GM18868 (cell line): ENCODE data around the gene LIN28A.
"Not testable (repeated sequence)": the region's sequence is repeated elsewhere in the genome, so short reads cannot be mapped to it uniquely, and the experiment has no call there.

Experiments used
- ATAC-seq: cut with Tn5 transposase; IDR thresholded peaks from one replicate; pipeline ENCODE4 v1.9.1; 2021; ENCODE audit warnings: mild to moderate bottlenecking, moderate library complexity; ENCODE audit not compliant: unreplicated experiment

Gene LIN28A

GRCh38 chr1:26410706-26411623 lies at the start of gene LIN28A:
Gene LIN28A, plus strand, starts transcription at chr1:26410817. Its CDS starts 75 bp downstream, at chr1:26410892.
- ATAC-seq, result no peak

GRCh38 chr1:26361605-26362122 lies 49.0 kb upstream of the LIN28A start:
- ATAC-seq, result no peak

GRCh38 chr1:26362331-26362730 lies 48.3 kb upstream of the LIN28A start:
- ATAC-seq, result no peak

- no peak for ATAC-seq
Measured at GRCh38 chr1:26363549-26364448, 46.8 kb upstream of the LIN28A start.

GRCh38 chr1:26364956-26365355 lies 45.7 kb upstream of the LIN28A start:
- ATAC-seq, result no peak

- ATAC-seq, result no peak
Measured at GRCh38 chr1:26367441-26367840, 43.2 kb upstream of the LIN28A start.

GRCh38 chr1:26368006-26368405 lies 42.6 kb upstream of the LIN28A start:
- ATAC-seq, result no peak

- ATAC-seq, result no peak
Measured at GRCh38 chr1:26368486-26368885, 42.1 kb upstream of the LIN28A start.

- no peak for ATAC-seq
Measured at GRCh38 chr1:26370591-26371382, 39.8 kb upstream of the LIN28A start.

GRCh38 chr1:26372039-26372438 lies 38.6 kb upstream of the LIN28A start:
- no peak for ATAC-seq

- ATAC-seq, result not testable (repeated sequence)
Measured at GRCh38 chr1:26372611-26373010, 38.0 kb upstream of the LIN28A start, which contains the start of gene ZNF683. Gene ZNF683, minus strand, starts transcription at chr1:26372750. Its CDS starts 4,179 bp downstream, at chr1:26368571.

- no peak for ATAC-seq
Measured at GRCh38 chr1:26373281-26373680, 37.3 kb upstream of the LIN28A start.

GRCh38 chr1:26373789-26374188 lies 36.8 kb upstream of the LIN28A start:
- ATAC-seq, result no peak

GRCh38 chr1:26374361-26374760 lies 36.3 kb upstream of the LIN28A start:
- ATAC-seq, result not testable (repeated sequence)

- no peak for ATAC-seq
Measured at GRCh38 chr1:26375081-26375480, 35.5 kb upstream of the LIN28A start.

- no peak for ATAC-seq
Measured at GRCh38 chr1:26376050-26376449, 34.6 kb upstream of the LIN28A start.

GRCh38 chr1:26378088-26378878 lies 32.3 kb upstream of the LIN28A start:
- peak; percentile 83 for ATAC-seq

GRCh38 chr1:26378879-26379251 lies 31.8 kb upstream of the LIN28A start:
- ATAC-seq, result no peak

GRCh38 chr1:26384076-26384475 lies 26.5 kb upstream of the LIN28A start:
- no peak for ATAC-seq

- not testable (repeated sequence) for ATAC-seq
Measured at GRCh38 chr1:26385063-26385462, 25.6 kb upstream of the LIN28A start.
